ENCODE measurements around the gene NCAM1. TPM values are rescaled to one million over a fixed set of nuclear protein-coding genes. Genes with fewer than 3 reads are reported as not detected.

The NCAM1 gene
- total and polyA plus RNA-seq, 7 donors: 0.46 to 124 (median 64.2) TPM

- DNase-seq: no peak
- no peak overlapping the region for H3K27ac ChIP-seq
- no peak overlapping the region for H3K4me3 ChIP-seq
- H3K27me3 ChIP-seq: no peaks in the 10 kb centered on the region
- intact Hi-C loops (cut with DNase I): no loop called here
- H3K4me1 ChIP-seq: peaks cover 0 to 22% (median 8%) of the 10 kb centered on the region in 4 donors
- no peaks in the 10 kb centered on the region for H3K36me3 ChIP-seq
- TF ChIP-seq POLR2AphosphoS5 (IDR thresholded peaks at IDR 0.05): no peak
- no peak for TF ChIP-seq EP300 (IDR thresholded peaks at IDR 0.05)
- TF ChIP-seq, protein P1, sequence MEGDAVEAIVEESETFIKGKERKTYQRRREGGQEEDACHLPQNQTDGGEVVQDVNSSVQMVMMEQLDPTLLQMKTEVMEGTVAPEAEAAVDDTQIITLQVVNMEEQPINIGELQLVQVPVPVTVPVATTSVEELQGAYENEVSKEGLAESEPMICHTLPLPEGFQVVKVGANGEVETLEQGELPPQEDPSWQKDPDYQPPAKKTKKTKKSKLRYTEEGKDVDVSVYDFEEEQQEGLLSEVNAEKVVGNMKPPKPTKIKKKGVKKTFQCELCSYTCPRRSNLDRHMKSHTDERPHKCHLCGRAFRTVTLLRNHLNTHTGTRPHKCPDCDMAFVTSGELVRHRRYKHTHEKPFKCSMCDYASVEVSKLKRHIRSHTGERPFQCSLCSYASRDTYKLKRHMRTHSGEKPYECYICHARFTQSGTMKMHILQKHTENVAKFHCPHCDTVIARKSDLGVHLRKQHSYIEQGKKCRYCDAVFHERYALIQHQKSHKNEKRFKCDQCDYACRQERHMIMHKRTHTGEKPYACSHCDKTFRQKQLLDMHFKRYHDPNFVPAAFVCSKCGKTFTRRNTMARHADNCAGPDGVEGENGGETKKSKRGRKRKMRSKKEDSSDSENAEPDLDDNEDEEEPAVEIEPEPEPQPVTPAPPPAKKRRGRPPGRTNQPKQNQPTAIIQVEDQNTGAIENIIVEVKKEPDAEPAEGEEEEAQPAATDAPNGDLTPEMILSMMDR (IDR thresholded peaks at IDR 0.05): no peak
- TF ChIP-seq POLR2A (IDR thresholded peaks at IDR 0.05): no peak
- WGBS, 2 donors: 22 to 23% methylated on average over 2 of the region's 2 CpGs
- H3K9me3 ChIP-seq: no peaks in the 10 kb centered on the region
These were observed 288.2 kb downstream of the NCAM1 start for GRCh38 chr11:113249491-113249763.

DNA sequence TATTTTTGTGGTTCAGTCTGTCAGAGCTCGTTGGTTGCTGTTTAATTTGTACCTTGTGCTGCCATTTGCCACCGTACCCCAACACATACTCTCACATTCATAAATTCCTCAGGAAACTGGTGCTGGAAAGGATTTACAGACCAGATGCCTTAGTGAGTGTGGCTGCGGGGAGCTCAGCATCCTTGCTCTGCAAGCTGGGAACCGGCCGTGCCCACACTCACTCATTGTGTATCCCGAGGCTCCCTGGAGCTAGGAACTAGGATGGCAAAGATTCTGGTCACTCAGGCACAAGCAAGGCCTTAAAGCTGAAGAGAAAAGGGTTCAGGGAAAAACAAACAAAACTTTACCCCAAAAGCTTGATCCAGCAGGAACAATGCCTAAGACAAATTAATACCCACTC, 288.6 kb downstream of the NCAM1 start:
- Histone ChIP-seq H3K9me3 (no peaks in the 10 kb centered on the region), H3K36me3 (no peaks in the 10 kb centered on the region), H3K27ac (no peak overlapping the region), H3K4me1 (peaks cover 0 to 22% (median 8%) of the 10 kb centered on the region in 4 donors), H3K27me3 (no peaks in the 10 kb centered on the region), H3K4me3 (no peak overlapping the region)
- TF ChIP-seq, protein P1 (IDR thresholded peaks at IDR 0.05): no peak
- TF ChIP-seq POLR2A (IDR thresholded peaks at IDR 0.05) (no peak), EP300 (IDR thresholded peaks at IDR 0.05) (no peak), POLR2AphosphoS5 (IDR thresholded peaks at IDR 0.05) (no peak)
- WGBS, 2 donors: 86 to 87% methylated on average over 6 of the region's 6 CpGs
- intact Hi-C loops (cut with DNase I): no loop called here
- no peak for DNase-seq

- 68 to 85% methylated on average over 4 of the region's 4 CpGs for WGBS, 2 donors
- DNase-seq: no peak
- TF ChIP-seq POLR2AphosphoS5 (IDR thresholded peaks at IDR 0.05) (no peak), EP300 (IDR thresholded peaks at IDR 0.05) (no peak), POLR2A (IDR thresholded peaks at IDR 0.05) (no peak)
- TF ChIP-seq, protein P1 (IDR thresholded peaks at IDR 0.05): no peak
- Histone ChIP-seq H3K36me3 (no peaks in the 10 kb centered on the region), H3K4me3 (no peak overlapping the region), H3K27me3 (no peaks in the 10 kb centered on the region), H3K9me3 (no peaks in the 10 kb centered on the region), H3K4me1 (peaks cover 0 to 22% (median 8%) of the 10 kb centered on the region in 4 donors), H3K27ac (no peak overlapping the region)
- intact Hi-C loops (cut with DNase I): no loop called here
These were observed 290.1 kb downstream of the NCAM1 start for GRCh38 chr11:113251281-113251680.

GRCh38 chr11:113253406-113253805, 292.2 kb downstream of the NCAM1 start:
- Histone ChIP-seq H3K27ac (no peak overlapping the region), H3K4me3 (no peak overlapping the region), H3K27me3 (no peaks in the 10 kb centered on the region), H3K4me1 (peaks cover 0 to 5% (median 2%) of the 10 kb centered on the region in 4 donors), H3K36me3 (no peaks in the 10 kb centered on the region), H3K9me3 (no peaks in the 10 kb centered on the region)
- no peak for DNase-seq
- TF ChIP-seq POLR2A (IDR thresholded peaks at IDR 0.05) (no peak), EP300 (IDR thresholded peaks at IDR 0.05) (no peak), POLR2AphosphoS5 (IDR thresholded peaks at IDR 0.05) (no peak)
- TF ChIP-seq, protein P1 (IDR thresholded peaks at IDR 0.05): no peak
- WGBS, 2 donors: 66 to 69% methylated on average over 5 of the region's 5 CpGs
- intact Hi-C loops (cut with DNase I): no loop called here

- Histone ChIP-seq H3K4me3 (no peak overlapping the region), H3K36me3 (peaks cover 0 to 2% (median under 1%) of the 10 kb centered on the region in 4 donors), H3K27ac (no peak overlapping the region), H3K4me1 (no peaks in the 10 kb centered on the region), H3K27me3 (no peaks in the 10 kb centered on the region), H3K9me3 (no peaks in the 10 kb centered on the region)
- intact Hi-C loops (cut with DNase I): no loop called here
- 50 to 63% methylated on average over 4 of the region's 4 CpGs for WGBS, 2 donors
- TF ChIP-seq POLR2AphosphoS5 (IDR thresholded peaks at IDR 0.05) (no peak), EP300 (IDR thresholded peaks at IDR 0.05) (no peak)
- TF ChIP-seq, protein P1 (IDR thresholded peaks at IDR 0.05): no peak
- DNase-seq: no peak
These were observed 293.9 kb downstream of the NCAM1 start for GRCh38 chr11:113255096-113255495.

Data from sigmoid colon (tissue), 7 donors.